ENCODE measurements around the gene MAGEC1. TPM values are rescaled to one million over a fixed set of nuclear protein-coding genes. Genes with fewer than 3 reads are reported as not detected.
"Not testable (repeated sequence)": the region's sequence is repeated elsewhere in the genome, so short reads cannot be mapped to it uniquely, and the experiment has no call there.

MAGEC1 gene
- total RNA-seq (not detected), polyA plus RNA-seq (not detected)

- intact Hi-C loops (cut with DNase I): no loop called here
- Histone ChIP-seq H3K27ac (no peak within 1 kb of the TSS), H3K9me3 (no peaks in the 10 kb centered on the region), H3K4me1 (no peaks in the 10 kb centered on the region), H3K4me3 (no peak within 1 kb of the TSS), H3K36me3 (no peaks in the 10 kb centered on the region), H3K27me3 (no peaks in the 10 kb centered on the region)
- DNase-seq: no peak
- TF ChIP-seq EP300 (IDR thresholded peaks at IDR 0.05) (no peak), CTCF (IDR thresholded peaks at IDR 0.05) (no peak), POLR2AphosphoS5 (IDR thresholded peaks at IDR 0.05) (no peak), POLR2A (IDR thresholded peaks at IDR 0.05) (no peak)
- WGBS, 2 donors: 95 to 96% methylated on average over 25 of the region's 25 CpGs
Observed at GRCh38 chrX:141903400-141904155, at the start of gene MAGEC1. TSS of gene MAGEC1 (plus strand) at chrX:141903894. CDS start at chrX:141905073, 1,179 bp downstream.

- no peaks in the 10 kb centered on the region for H3K27me3 ChIP-seq
- no peaks in the 10 kb centered on the region for H3K36me3 ChIP-seq
- intact Hi-C loops (cut with DNase I): no loop called here
- DNase-seq: no peak
- no peak overlapping the region for H3K4me3 ChIP-seq
- TF ChIP-seq POLR2AphosphoS5 (IDR thresholded peaks at IDR 0.05) (no peak), EP300 (IDR thresholded peaks at IDR 0.05) (no peak), POLR2A (IDR thresholded peaks at IDR 0.05) (no peak)
- WGBS, 2 donors: 58 to 71% methylated on average over 3 of the region's 3 CpGs
- no peaks in the 10 kb centered on the region for H3K4me1 ChIP-seq
- no peaks in the 10 kb centered on the region for H3K9me3 ChIP-seq
- no peak overlapping the region for H3K27ac ChIP-seq
Observed at GRCh38 chrX:141857479-141857878, 46.2 kb upstream of the MAGEC1 start.

GRCh38 chrX:141879616-141880015 is 24.1 kb upstream of the MAGEC1 start:
- intact Hi-C loops (cut with DNase I): no loop called here
- Histone ChIP-seq H3K27ac (no peak overlapping the region), H3K9me3 (no peaks in the 10 kb centered on the region), H3K4me1 (no peaks in the 10 kb centered on the region), H3K4me3 (no peak overlapping the region), H3K36me3 (no peaks in the 10 kb centered on the region), H3K27me3 (no peaks in the 10 kb centered on the region)
- WGBS, 2 donors: 55 to 77% methylated on average over 5 of the region's 5 CpGs
- DNase-seq: no peak
- no peak for TF ChIP-seq POLR2AphosphoS5 (IDR thresholded peaks at IDR 0.05)
- TF ChIP-seq CTCF (IDR thresholded peaks at IDR 0.05): no peak
- no peak for TF ChIP-seq EP300 (IDR thresholded peaks at IDR 0.05)
- no peak for TF ChIP-seq POLR2A (IDR thresholded peaks at IDR 0.05)

- DNase-seq; intact Hi-C loops (cut with DNase I); H3K27me3 ChIP-seq; H3K4me3 ChIP-seq; H3K27ac ChIP-seq; H3K4me1 ChIP-seq; H3K9me3 ChIP-seq; H3K36me3 ChIP-seq: not testable (repeated sequence)
- 71 to 82% methylated on average over 5 of the region's 5 CpGs for WGBS, 2 donors
Observed at GRCh38 chrX:141888811-141889210, 14.9 kb upstream of the MAGEC1 start.

GRCh38 chrX:141894733-141895132 is 9.0 kb upstream of the MAGEC1 start:
- 87 to 89% methylated on average over 7 of the region's 7 CpGs for whole genome bisulfite sequencing, 2 donors
- intact Hi-C loops (cut with DNase I): no loop called here

More at GRCh38 chrX:141894733-141895132, 9.0 kb upstream of the MAGEC1 start:
- TF ChIP-seq POLR2A (IDR thresholded peaks at IDR 0.05): no peak
- TF ChIP-seq CTCF (IDR thresholded peaks at IDR 0.05): no peak
- TF ChIP-seq EP300 (IDR thresholded peaks at IDR 0.05): no peak
- no peak for TF ChIP-seq POLR2AphosphoS5 (IDR thresholded peaks at IDR 0.05)
- Histone ChIP-seq H3K27ac (no peak overlapping the region), H3K27me3 (no peaks in the 10 kb centered on the region), H3K4me3 (no peak overlapping the region), H3K36me3 (no peaks in the 10 kb centered on the region), H3K9me3 (no peaks in the 10 kb centered on the region), H3K4me1 (no peaks in the 10 kb centered on the region)
- no peak for DNase-seq

Data from sigmoid colon (tissue), 7 donors.